Measurements from ENCODE around the gene TMCC1.
"Not testable (repeated sequence)": the region's sequence is repeated elsewhere in the genome, so short reads cannot be mapped to it uniquely, and the experiment has no call there.

TMCC1 gene

GRCh38 chr3:129641567-129642260 lies 251.8 kb downstream of the TMCC1 start:
- DNase-seq, result not testable (repeated sequence)

DNA sequence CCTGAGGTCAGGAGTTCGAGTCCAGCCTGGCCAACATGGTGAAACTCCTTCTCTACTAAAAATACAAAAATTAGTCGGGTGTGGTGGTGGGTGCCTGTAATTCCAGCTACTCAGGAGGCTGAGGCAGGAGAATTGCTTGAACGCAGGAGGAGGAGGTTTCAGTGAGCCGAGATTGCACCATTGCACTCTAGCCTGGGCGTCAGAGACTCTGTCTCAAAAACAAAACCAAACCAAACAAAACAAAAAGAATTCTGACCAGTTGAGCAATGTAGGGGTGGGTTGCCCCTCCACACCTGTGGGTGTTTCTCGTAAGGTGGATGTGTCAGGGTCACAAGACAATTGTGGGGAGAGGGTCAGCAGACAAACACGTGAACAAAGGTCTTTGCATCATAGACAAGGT lies 252.5 kb downstream of the TMCC1 start:
- not testable (repeated sequence) for DNase-seq

GRCh38 chr3:129638481-129638880 lies 255.0 kb downstream of the TMCC1 start:
- DNase-seq, result no peak

- DNase-seq, result no peak
These were observed 257.4 kb downstream of the TMCC1 start for GRCh38 chr3:129636082-129636481.

DNA sequence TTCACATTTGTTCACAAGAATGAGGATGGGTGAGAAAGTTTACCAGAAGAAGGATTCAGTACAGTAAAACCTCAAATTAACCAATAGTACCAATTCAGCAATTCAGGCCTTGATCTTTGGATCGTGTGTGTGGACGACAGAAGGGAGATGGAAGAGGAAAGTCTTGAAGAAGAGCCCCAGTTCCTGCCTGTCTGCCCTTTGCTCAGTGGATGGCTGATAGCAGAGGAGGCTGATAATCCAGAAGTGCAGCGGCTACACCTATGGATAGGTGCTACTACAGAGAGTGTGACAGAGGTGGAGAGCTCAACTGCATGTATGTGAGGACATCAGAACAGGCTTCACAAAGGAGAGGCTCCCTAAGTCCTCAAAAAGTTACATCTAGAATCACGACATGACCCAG lies 257.9 kb downstream of the TMCC1 start:
- DNase-seq, result no peak

- no peak for DNase-seq
These were observed 259.6 kb downstream of the TMCC1 start for GRCh38 chr3:129633751-129634481.

DNA sequence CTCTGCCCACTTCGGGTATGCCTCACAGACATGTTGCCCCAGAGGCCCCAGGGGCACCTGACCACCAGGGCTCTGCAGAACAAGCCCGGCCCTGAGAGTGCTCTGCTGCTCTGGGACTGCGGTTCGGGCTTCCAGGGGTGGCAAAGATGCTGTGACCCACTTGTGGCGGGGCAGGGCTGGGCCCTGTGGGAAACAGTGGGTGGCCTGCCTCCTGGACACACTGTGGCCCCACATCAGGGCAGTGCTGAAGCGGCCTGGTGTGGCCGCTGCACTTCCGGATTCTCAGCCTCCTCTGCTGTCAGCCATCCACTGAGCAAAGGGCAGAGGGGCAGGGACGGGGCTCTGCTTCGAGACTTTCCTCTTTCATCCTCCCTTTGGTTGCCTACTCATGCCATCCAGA lies 260.5 kb downstream of the TMCC1 start:
- no peak for DNase-seq

GRCh38 chr3:129632556-129632955 lies 261.0 kb downstream of the TMCC1 start:
- DNase-seq, result no peak

GRCh38 chr3:129632056-129632455 lies 261.5 kb downstream of the TMCC1 start:
- DNase-seq, result no peak

DNA sequence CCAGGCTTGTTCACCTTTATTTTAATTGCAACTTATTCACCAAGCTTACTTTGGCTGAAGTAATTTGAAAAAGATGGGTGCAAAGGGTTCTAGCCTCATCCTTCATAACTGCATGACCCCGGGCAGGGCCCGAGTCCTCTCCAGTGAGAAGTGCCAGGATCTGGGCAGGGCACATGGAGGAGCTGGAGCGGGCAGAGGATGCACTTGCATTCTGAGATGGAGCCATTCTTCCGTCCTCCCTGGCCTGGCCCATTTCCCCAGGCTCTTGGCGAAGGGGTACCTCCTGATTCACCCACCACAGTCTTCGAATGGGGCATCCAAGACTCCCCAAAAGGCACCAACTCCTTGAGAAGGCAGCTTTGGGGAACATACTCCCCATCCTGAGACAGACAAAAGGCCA lies 264.5 kb downstream of the TMCC1 start:
- DNase-seq, result no peak

- no peak for DNase-seq
These were observed 265.4 kb downstream of the TMCC1 start for GRCh38 chr3:129628169-129628522.

DNA sequence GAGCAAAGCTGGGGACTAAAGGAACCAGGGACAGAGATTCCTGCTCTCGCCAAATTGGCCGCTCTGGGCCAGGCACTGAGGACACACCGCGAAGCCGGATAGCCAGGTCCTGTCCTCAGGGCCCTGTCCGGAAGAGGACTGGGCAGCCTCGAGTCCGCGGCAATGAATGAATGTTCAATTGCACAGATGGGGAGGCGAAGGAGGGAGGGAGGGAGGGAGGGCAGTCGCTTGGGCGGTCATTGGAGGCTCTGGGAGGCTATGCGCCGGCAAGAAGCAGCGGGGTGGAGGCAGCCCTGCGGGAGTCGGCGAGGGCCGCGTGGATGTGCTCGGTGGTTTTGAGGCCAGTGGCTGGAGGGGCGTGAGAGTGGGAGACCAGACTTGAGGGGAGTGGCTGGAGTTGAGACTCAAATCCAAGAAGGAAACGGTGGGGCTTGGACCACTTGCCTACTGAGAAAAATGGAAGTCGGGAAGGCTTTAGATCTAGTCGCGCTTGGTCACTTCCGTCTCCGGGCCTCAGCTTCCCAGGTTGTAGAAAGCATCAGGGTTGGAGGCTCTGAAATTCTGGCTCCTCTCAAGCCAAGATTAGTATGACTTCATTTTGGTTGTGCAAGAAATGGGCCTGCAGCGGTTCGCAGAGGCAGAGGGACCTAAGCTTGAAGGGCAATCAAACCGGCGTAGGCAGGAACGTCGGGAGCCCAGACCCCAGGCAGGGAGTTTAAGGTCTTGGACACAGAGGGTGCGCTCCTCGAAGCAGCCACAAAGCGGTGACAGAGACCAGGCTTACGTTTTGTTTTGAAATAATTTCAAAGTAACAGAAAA lies 266.0 kb downstream of the TMCC1 start:
- peak; percentile 73 for DNase-seq

- DNase-seq, result peak; percentile 86
These were observed 266.7 kb downstream of the TMCC1 start for GRCh38 chr3:129626744-129627349.

DNA sequence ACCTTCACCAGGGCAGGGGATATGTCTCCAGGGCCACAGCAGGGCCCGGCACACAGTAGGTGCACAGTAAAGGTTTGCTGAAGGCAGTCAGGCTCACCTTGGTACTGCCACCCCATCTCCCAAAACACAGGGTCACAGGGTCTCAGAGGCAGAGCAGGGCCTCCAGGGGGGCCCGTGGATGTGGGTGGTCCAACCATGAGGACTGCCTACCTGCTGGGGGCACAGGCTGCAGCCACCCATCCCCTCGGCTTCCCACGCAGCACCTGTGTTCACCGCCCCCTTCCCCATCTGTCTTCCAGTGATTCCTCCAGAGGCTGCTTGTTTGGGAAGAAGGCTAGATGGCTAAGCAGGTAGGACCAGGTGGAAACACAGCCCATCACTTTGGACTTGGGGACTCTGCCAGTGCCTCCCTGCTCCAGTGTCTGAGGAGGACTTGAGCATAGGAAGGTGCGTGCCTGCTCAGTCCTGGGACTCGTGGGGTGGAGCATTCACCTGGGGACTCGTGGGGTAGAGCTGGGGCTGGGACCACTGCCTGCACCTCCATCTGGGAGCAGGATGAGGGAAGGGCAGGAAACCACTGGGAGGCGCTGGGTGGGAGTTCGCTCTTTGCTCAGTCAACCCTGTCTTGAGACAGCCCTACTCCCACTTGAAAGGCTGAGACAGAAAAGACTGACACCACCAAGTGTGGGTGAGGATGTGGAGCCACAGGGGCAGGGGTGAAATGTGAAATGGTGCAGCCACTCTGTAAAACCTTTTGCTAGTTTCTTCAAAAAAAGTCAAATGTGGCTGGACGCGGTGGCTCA lies 268.2 kb downstream of the TMCC1 start:
- no peak for DNase-seq

DNA sequence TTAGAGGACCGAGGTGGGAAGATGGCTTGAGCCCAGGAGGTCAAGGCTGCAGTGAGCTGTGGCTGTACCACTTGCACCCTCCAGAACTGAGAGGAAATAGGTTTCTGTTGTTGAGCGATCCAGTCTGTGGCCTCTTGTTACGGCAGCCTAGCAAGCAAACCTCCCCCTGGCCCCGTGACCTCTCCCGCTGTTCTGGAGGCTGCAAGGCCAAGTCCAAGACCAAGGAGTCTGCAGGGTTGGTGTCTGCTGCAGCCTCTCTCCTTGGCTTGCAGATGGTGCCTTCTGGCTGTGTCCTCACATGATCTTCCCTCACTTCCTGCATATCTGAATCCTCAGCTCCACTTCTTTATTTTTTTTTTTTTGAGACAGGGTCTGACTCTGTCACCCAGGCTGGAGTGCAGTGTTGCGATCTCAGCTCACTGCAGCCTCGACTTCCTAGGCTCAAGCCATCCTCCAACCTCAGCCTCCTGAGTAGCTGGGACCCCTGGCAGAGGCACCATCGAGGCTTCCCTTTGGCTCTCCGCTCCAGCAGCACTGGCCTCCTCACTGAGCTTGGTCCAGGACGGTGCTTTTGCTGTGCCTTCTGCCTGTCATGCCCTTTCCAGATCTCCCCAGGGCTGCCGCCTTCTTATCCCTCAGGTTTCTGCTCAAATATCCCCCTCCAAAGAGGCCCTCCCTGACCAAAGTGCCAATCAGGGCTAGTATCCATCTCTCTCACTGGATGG lies 269.0 kb downstream of the TMCC1 start:
- no peak for DNase-seq

DNA sequence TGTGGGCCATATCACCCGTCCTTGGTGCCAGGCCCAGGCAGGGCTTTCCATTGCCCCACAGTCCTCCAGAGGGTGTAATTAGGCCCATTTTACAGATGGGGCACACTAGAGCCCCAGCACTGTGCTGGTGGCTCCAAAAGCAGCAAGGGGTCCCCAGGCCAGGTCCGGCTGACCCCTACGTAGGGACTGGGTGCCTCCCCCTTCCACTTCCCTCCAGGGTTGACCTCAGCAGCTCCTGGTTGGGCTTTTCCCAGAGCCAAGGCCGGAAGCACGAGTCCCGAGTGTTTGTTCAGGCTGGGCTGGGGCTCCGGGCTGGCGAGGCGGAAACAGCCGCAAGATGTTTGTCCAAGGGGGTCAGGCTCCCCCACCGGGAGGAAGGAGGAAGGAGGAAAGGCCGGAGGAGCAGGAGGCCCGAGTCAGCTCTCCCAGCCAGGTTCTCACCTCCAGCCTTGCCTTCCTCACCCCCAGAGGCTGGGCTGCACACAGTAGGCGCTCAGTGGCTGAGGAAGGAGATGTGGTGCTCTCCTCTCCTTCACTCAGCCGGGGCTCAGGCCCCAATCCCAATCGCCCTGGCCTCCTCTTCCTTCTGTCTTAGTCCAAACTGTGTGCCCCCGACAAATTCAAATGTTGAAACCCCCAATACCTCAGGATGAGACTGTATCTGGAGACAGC lies 269.9 kb downstream of the TMCC1 start:
- no peak for DNase-seq

DNA sequence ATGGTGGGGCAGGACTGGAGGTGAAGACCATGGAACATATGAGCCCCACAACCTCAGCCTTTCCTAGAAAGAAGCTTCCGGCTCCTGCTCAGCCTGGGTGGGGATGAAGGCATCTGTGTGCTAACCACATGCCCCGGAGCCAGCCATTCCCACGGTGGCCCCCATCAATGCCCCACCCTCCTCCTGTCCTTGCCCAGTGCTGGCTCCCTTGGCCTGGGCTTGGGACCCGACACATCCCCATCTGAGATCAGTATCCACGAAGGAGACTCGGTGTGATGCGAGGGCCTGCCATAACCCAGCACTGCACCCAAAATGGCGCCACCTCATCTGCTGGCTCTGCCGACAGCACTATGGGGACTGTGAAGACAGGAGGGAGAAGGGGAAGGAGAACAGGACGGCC lies 270.6 kb downstream of the TMCC1 start:
- DNase-seq, result no peak

GRCh38 chr3:129622226-129622874 lies 271.2 kb downstream of the TMCC1 start:
- no peak for DNase-seq

DNA sequence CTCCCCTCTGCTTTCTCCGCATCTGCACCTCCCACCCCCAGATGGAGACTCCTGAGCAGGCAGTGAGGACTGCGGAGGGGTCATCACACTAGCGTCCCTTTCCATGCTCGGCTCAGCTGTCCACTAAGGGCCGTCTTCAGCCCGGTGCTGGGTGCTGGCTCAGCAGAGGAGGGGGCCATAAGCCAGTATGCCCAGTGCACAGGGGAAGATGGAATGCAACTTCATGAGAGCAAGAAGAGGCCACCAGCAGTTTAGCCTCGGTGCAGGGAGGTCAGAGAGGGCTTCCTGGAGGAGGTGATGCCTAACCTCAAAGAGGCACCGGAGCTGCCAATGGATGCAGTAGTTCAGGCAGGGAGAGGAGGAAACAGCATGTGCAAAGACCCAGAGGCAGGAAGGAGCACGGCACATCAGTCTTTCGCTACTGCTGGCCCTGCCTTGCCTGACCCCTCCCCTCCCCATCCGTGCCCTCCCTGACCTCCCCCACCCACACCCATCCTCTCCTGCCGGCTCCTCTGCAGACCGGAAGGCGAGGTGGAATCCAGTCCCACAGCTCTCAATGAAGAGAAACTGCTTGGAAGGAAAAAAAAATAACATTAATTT lies 271.8 kb downstream of the TMCC1 start:
- no peak for DNase-seq
